Thoracic aorta (tissue), 2 donors: ENCODE results near the gene TEX44. TPM values are rescaled to one million over a fixed set of nuclear protein-coding genes. Genes with fewer than 3 reads are reported as not detected.

Experiments used
- ATAC-seq: fragments of 150-250 bp; one replicate; pipeline ENCODE4 v1.8.0; 2017; ENCODE audit warnings: low read depth; ENCODE audit not compliant: insufficient number of reproducible peaks, low FRiP score
- DNase-seq: peaks from one replicate; pipeline ENCODE4 v3.0.0-alpha.2; 2020; ENCODE audit warnings: low spot score
- H3K27ac ChIP-seq, 2 donors: fragments of 200-600 bp; sonication (generic); 1 replicate in 1 of 2; 2 replicates in 1 of 2; pipeline ENCODE4 v1.5.1; 2016; ENCODE audit warnings: mild to moderate bottlenecking in 2 of 2, moderate library complexity in 2 of 2
- H3K27me3 ChIP-seq: fragments of 200-600 bp; sonication (generic); replicated peaks from 2 replicates; pipeline ENCODE4 v1.6.0; 2016; ENCODE audit warnings: mild to moderate bottlenecking; ENCODE audit not compliant: insufficient read depth
- H3K36me3 ChIP-seq: fragments of 200-600 bp; sonication (generic); one replicate; pipeline ENCODE4 v1.5.1; 2016
- H3K4me1 ChIP-seq, 2 donors: fragments of 200-600 bp; sonication (generic); 1 replicate in 1 of 2; 2 replicates in 1 of 2; pipeline versions ENCODE4 v1.5.1 to v1.6.0; 2016; ENCODE audit warnings: low read depth in 2 of 2, mild to moderate bottlenecking in 1 of 2; ENCODE audit not compliant: control insufficient read depth in 1 of 2
- H3K4me3 ChIP-seq: fragments of 200-600 bp; sonication (generic); 2 replicates; pipeline ENCODE4 v1.5.1; 2016; ENCODE audit warnings: mild to moderate bottlenecking
- H3K9me3 ChIP-seq: fragments of 200-600 bp; sonication (generic); 2 replicates; pipeline ENCODE4 v1.5.1; 2016
- CTCF ChIP-seq: fragments of 200-600 bp; sonication (generic); IDR thresholded peaks from one replicate; pipeline ENCODE4 v1.5.1; 2019; ENCODE audit warnings: antibody characterized with exemption
- total RNA-seq, 2 donors: library from RNA; depleted of rRNA; stranded (reverse); fragments of >200 nt; gene quantifications; one replicate each; pipeline versions ENCODE4 v1.1.0 to v1.2.3, GENCODE V29; 2016

TEX44 gene
- total RNA-seq, 2 donors from 2014 or later, result not detected

GRCh38 chr2:231602859-231603467, 10.3 kb downstream of the TEX44 start:
- Histone ChIP-seq H3K27me3 (no peaks in the 10 kb centered on the region), H3K27ac (peak overlapping the region; percentile 92 to 99), H3K36me3 (no peaks in the 10 kb centered on the region), H3K9me3 (no peaks in the 10 kb centered on the region), H3K4me3 (no peak overlapping the region), H3K4me1 (peaks cover 12 to 49% of the 10 kb centered on the region in 2 donors)
- DNase-seq, result no peak
- no peak for ATAC-seq
- TF ChIP-seq CTCF, result no peak

- ATAC-seq (no peak), DNase-seq (no peak)
- H3K4me3 ChIP-seq, result peak overlapping the region; percentile 70
- H3K27ac ChIP-seq, result peak overlapping the region; percentile 92 to 99
- no peaks in the 10 kb centered on the region for H3K36me3 ChIP-seq
- TF ChIP-seq CTCF, result no peak
- H3K9me3 ChIP-seq, result no peaks in the 10 kb centered on the region
- H3K4me1 ChIP-seq, result peaks cover 12 to 49% of the 10 kb centered on the region in 2 donors
- H3K27me3 ChIP-seq, result no peaks in the 10 kb centered on the region
Measured at GRCh38 chr2:231604101-231604684, 11.5 kb downstream of the TEX44 start.

- peaks cover 12 to 49% of the 10 kb centered on the region in 2 donors for H3K4me1 ChIP-seq
Measured at GRCh38 chr2:231604685-231605606, 12.3 kb downstream of the TEX44 start.

GRCh38 chr2:231605607-231606091, 13.0 kb downstream of the TEX44 start:
- no peak for DNase-seq
- H3K4me1 ChIP-seq, result peaks cover 12 to 49% of the 10 kb centered on the region in 2 donors
- no peak overlapping the region for H3K4me3 ChIP-seq
- peak overlapping the region; percentile 92 to 99 for H3K27ac ChIP-seq
- no peak for TF ChIP-seq CTCF
- ATAC-seq, result no peak
- no peaks in the 10 kb centered on the region for H3K9me3 ChIP-seq
- H3K27me3 ChIP-seq, result no peaks in the 10 kb centered on the region
- H3K36me3 ChIP-seq, result no peaks in the 10 kb centered on the region

More at GRCh38 chr2:231604685-231605606, 12.3 kb downstream of the TEX44 start:
- DNase-seq (peak; percentile 96), ATAC-seq (peak; percentile 81)
- H3K36me3 ChIP-seq, result no peaks in the 10 kb centered on the region
- peak overlapping the region; percentile 70 for H3K4me3 ChIP-seq
- no peaks in the 10 kb centered on the region for H3K27me3 ChIP-seq
- H3K27ac ChIP-seq, result peak overlapping the region; percentile 92 to 99
- H3K9me3 ChIP-seq, result no peaks in the 10 kb centered on the region
- TF ChIP-seq CTCF, result no peak

GRCh38 chr2:231606941-231607340, 14.3 kb downstream of the TEX44 start:
- Histone ChIP-seq H3K4me1 (peaks cover 16 to 52% of the 10 kb centered on the region in 2 donors), H3K4me3 (no peak overlapping the region), H3K36me3 (no peaks in the 10 kb centered on the region), H3K9me3 (no peaks in the 10 kb centered on the region), H3K27ac (peak overlapping the region; percentile 92 to 99), H3K27me3 (no peaks in the 10 kb centered on the region)
- ATAC-seq, result no peak
- DNase-seq, result no peak
- no peak for TF ChIP-seq CTCF
